ENCODE data around the gene TMEM184B. TPM values are rescaled to one million over a fixed set of nuclear protein-coding genes. Genes with fewer than 3 reads are reported as not detected.
A peak's percentile ranks its signal among the peaks of the same experiment; 100 is the strongest.

Gene TMEM184B
- total RNA-seq, 1 experiment from 2014 or later: 89.7 TPM

GRCh38 chr22:38300197-38300945 lies 27.6 kb upstream of the TMEM184B start:
- H3K9me3 Mint-ChIP-seq: no peaks in the 10 kb centered on the region
- ChIA-PET CTCF (no interaction called here), POLR2A (no interaction called here)
- H3K4me3 Mint-ChIP-seq: no peak overlapping the region
- H3K4me1 Mint-ChIP-seq: peaks cover 16% of the 10 kb centered on the region
- DNase-seq (ENCODE audit: low spot score) (no peak), ATAC-seq (no peak)
- H3K27me3 Mint-ChIP-seq (ENCODE audit: low read depth): no peaks in the 10 kb centered on the region
- peak overlapping the region; percentile 72; the same call in 1 of the 2 replicates for H3K27ac Mint-ChIP-seq
- no peak for TF ChIP-seq IRF2 (CRISPR knock-in tag; IDR thresholded peaks at IDR 0.05; ENCODE audit: borderline replicate concordance, low read depth)
- no peak for TF ChIP-seq GRHL2 (CRISPR knock-in tag; IDR thresholded peaks at IDR 0.05; ENCODE audit: insufficient replicate concordance, severe bottlenecking)
- TF ChIP-seq FOXK1 (CRISPR knock-in tag; IDR thresholded peaks at IDR 0.05): no peak
- TF ChIP-seq, protein P1, sequence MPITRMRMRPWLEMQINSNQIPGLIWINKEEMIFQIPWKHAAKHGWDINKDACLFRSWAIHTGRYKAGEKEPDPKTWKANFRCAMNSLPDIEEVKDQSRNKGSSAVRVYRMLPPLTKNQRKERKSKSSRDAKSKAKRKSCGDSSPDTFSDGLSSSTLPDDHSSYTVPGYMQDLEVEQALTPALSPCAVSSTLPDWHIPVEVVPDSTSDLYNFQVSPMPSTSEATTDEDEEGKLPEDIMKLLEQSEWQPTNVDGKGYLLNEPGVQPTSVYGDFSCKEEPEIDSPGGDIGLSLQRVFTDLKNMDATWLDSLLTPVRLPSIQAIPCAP (CRISPR knock-in tag; IDR thresholded peaks at IDR 0.05): no peak
- TF ChIP-seq GTF2I (CRISPR knock-in tag; conservative IDR thresholded peaks at IDR 0.05): no peak
- TF ChIP-seq, protein P2, sequence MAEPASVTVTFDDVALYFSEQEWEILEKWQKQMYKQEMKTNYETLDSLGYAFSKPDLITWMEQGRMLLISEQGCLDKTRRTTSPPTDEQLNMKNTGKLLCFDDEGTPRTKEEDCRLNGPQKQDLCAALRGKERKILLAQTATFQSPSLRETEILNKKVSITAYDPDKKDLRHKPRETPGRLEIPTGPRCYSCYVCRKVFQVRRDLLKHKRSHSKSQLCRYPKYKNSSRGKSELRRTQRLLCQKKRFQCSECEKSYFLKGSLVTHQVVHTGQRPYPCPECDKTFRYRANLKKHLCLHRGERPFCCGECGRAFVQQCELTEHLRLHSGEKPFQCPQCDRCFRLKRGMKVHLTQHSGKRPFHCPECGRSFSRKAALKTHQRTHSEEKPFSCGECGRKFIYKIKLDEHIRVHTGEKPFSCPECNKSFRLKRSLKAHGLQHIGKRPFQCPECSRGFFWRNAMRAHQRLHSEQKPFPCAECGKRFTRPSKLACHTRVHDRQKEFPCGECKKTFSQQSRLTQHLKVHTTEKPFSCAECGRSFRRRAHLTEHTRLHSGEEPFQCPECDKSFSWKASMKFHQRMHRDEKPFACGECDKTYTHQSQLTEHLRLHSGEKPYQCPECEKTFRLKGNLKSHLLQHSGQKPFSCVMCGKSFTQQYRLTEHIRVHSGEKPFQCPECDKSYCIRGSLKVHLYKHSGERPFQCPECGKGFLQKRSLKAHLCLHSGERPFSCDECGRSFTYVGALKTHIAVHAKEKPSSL (CRISPR knock-in tag; conservative IDR thresholded peaks at IDR 0.05): no peak
- TF ChIP-seq ZBTB43 (CRISPR knock-in tag; IDR thresholded peaks at IDR 0.05): no peak
- TF ChIP-seq FOXP1 (CRISPR knock-in tag; IDR thresholded peaks at IDR 0.05; ENCODE audit: borderline replicate concordance): no peak
- TF ChIP-seq ZBTB21 (CRISPR knock-in tag; IDR thresholded peaks at IDR 0.05; ENCODE audit: borderline replicate concordance): no peak
- no peak for TF ChIP-seq ZNF416 (CRISPR knock-in tag; IDR thresholded peaks at IDR 0.05)
- peaks cover 75% of the 10 kb centered on the region for H3K36me3 Mint-ChIP-seq

DNA sequence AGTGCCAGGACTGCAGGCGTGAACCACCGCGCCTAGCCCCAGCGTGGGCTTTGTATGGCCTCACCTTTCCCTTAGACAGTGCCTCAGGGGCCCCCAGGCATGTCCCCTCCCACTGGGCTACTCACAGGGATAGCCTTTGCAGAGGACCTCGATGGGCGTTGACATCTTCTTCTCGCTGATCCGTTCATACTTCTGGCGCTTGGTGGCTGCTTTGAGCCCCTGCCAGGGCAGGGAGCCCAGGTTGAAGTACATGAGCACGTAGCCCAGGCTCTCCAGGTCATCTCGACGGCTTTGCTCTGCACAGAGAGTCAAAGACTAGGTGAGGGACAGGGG lies 26.9 kb upstream of the TMEM184B start:
- Mint-ChIP-seq H3K36me3 (peaks cover 77% of the 10 kb centered on the region), H3K4me3 (no peak overlapping the region), H3K4me1 (peaks cover 11% of the 10 kb centered on the region), H3K9me3 (no peaks in the 10 kb centered on the region), H3K27me3 (ENCODE audit: low read depth) (no peaks in the 10 kb centered on the region), H3K27ac (peak overlapping the region; percentile 72; the same call in 1 of the 2 replicates)
- ATAC-seq (no peak), DNase-seq (ENCODE audit: low spot score) (no peak)
- CTCF ChIA-PET: no interaction called here
- no peak for TF ChIP-seq GABPB1 (CRISPR knock-in tag; IDR thresholded peaks at IDR 0.05)
- TF ChIP-seq, protein P3, sequence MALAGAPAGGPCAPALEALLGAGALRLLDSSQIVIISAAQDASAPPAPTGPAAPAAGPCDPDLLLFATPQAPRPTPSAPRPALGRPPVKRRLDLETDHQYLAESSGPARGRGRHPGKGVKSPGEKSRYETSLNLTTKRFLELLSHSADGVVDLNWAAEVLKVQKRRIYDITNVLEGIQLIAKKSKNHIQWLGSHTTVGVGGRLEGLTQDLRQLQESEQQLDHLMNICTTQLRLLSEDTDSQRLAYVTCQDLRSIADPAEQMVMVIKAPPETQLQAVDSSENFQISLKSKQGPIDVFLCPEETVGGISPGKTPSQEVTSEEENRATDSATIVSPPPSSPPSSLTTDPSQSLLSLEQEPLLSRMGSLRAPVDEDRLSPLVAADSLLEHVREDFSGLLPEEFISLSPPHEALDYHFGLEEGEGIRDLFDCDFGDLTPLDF (CRISPR knock-in tag; IDR thresholded peaks at IDR 0.05): no peak
- TF ChIP-seq, protein P4, sequence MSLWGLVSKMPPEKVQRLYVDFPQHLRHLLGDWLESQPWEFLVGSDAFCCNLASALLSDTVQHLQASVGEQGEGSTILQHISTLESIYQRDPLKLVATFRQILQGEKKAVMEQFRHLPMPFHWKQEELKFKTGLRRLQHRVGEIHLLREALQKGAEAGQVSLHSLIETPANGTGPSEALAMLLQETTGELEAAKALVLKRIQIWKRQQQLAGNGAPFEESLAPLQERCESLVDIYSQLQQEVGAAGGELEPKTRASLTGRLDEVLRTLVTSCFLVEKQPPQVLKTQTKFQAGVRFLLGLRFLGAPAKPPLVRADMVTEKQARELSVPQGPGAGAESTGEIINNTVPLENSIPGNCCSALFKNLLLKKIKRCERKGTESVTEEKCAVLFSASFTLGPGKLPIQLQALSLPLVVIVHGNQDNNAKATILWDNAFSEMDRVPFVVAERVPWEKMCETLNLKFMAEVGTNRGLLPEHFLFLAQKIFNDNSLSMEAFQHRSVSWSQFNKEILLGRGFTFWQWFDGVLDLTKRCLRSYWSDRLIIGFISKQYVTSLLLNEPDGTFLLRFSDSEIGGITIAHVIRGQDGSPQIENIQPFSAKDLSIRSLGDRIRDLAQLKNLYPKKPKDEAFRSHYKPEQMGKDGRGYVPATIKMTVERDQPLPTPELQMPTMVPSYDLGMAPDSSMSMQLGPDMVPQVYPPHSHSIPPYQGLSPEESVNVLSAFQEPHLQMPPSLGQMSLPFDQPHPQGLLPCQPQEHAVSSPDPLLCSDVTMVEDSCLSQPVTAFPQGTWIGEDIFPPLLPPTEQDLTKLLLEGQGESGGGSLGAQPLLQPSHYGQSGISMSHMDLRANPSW (CRISPR knock-in tag; conservative IDR thresholded peaks at IDR 0.05; ENCODE audit: low read depth): no peak
- no peak for TF ChIP-seq FOXJ3 (CRISPR knock-in tag; IDR thresholded peaks at IDR 0.05; ENCODE audit: borderline replicate concordance)
- TF ChIP-seq RELA (CRISPR knock-in tag; IDR thresholded peaks at IDR 0.05; ENCODE audit: borderline replicate concordance): no peak
- TF ChIP-seq GTF2I (CRISPR knock-in tag; conservative IDR thresholded peaks at IDR 0.05): no peak
- no peak for TF ChIP-seq CREB1 (CRISPR knock-in tag; IDR thresholded peaks at IDR 0.05)
- no peak for TF ChIP-seq ZNF263 (CRISPR knock-in tag; IDR thresholded peaks at IDR 0.05; ENCODE audit: low read depth)
- TF ChIP-seq, protein P5, sequence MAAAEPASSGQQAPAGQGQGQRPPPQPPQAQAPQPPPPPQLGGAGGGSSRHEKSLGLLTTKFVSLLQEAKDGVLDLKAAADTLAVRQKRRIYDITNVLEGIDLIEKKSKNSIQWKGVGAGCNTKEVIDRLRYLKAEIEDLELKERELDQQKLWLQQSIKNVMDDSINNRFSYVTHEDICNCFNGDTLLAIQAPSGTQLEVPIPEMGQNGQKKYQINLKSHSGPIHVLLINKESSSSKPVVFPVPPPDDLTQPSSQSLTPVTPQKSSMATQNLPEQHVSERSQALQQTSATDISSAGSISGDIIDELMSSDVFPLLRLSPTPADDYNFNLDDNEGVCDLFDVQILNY (CRISPR knock-in tag; IDR thresholded peaks at IDR 0.05): no peak
- no peak for TF ChIP-seq ZNF396 (CRISPR knock-in tag; IDR thresholded peaks at IDR 0.05; ENCODE audit: borderline replicate concordance)
- no peak for TF ChIP-seq ETV6 (CRISPR knock-in tag; IDR thresholded peaks at IDR 0.05)
- TF ChIP-seq, protein P6, sequence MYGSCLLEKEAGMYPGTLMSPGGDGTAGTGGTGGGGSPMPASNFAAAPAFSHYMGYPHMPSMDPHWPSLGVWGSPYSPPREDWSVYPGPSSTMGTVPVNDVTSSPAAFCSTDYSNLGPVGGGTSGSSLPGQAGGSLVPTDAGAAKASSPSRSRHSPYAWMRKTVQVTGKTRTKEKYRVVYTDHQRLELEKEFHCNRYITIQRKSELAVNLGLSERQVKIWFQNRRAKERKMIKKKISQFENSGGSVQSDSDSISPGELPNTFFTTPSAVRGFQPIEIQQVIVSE (CRISPR knock-in tag; IDR thresholded peaks at IDR 0.05; ENCODE audit: borderline replicate concordance): no peak
- TF ChIP-seq TP53 (CRISPR knock-in tag; IDR thresholded peaks at IDR 0.05): no peak
- POLR2A ChIA-PET: no interaction called here

All from WTC11 (cell line).